H1 (cell line): Measurements from ENCODE around the gene SLC35E3. TPM values are rescaled to one million over a fixed set of nuclear protein-coding genes. Genes with fewer than 3 reads are reported as not detected.

ENCODE experiments used
- SP1 ChIP-seq: IDR thresholded peaks from 2 replicates; pipeline ENCODE4 v1.6.1; 2011; ENCODE audit warnings: low read depth, low read length
- polyA plus RNA-seq, 7 experiments: library from polyadenylated mRNA; depleted of rRNA in 3 of 7; stranded (reverse) in 5 of 7; unstranded in 2 of 7; fragments of >200 nt in 5 of 7; fragments of 200-250 nt in 2 of 7; gene quantifications; 1 replicate in 5 of 7; 2 replicates in 1 of 7; 4 replicates in 1 of 7; pipeline versions ENCODE4 v1.2.1 to v1.2.3, GENCODE V29; 2011 to 2013; ENCODE audit warnings: missing spikeins in 2 of 7, mixed read lengths in 2 of 7
- total RNA-seq: library from RNA; stranded (reverse); fragmentation: NEBNext Ultra II Directional; extraction: Animal tissue kit (Norgen Biotek cat#: 25700); gene quantifications from 2 replicates; pipeline ENCODE4 v1.2.1, GENCODE V29; 2021
- TF ChIP-seq, protein P1 (sequence below): IDR thresholded peaks from 2 replicates; pipeline ENCODE4 v1.6.1; 2012; ENCODE audit warnings: low read length, inconsistent platforms

Gene SLC35E3
- total and polyA plus RNA-seq, 2 of the 8 experiments (the other 6 are each of a cell fraction or from before 2014, with no cell fraction given) = 10.0 to 10.9 TPM

DNA sequence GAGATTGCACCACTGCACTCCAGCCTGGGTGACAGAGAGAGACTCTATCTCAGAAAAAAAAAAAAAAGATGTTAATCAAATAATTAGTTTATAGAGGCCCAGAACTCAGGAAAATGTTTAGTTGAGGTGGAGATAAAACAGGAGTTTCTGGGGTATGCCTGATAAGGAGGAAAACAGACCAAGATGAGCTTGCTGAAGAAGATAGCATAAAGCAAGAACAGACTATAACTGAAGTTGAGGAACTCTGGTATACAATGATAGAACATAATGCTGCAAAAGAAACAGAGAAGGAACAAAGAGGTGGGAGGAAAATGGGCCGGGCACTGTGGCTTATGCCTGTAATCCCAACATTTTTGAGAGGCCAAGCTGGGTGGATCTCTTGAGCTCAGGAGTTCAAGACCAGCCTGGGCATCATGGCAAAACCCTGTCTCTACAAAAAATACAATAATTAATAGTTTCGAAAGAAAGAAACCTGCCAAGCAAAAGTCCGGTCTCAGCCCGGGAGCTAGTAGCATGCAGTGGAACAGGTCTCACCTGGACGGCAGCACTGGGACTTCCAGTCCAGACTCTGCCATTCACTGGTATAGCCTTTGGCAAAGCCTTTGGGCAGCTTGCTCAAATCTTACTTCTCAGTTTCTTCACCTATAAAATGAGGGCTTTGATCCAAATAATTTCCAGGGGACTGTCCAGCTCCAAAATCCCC is 25.4 kb downstream of the SLC35E3 start (continued):
- TF ChIP-seq SP1 = no peak
- TF ChIP-seq, protein P1, sequence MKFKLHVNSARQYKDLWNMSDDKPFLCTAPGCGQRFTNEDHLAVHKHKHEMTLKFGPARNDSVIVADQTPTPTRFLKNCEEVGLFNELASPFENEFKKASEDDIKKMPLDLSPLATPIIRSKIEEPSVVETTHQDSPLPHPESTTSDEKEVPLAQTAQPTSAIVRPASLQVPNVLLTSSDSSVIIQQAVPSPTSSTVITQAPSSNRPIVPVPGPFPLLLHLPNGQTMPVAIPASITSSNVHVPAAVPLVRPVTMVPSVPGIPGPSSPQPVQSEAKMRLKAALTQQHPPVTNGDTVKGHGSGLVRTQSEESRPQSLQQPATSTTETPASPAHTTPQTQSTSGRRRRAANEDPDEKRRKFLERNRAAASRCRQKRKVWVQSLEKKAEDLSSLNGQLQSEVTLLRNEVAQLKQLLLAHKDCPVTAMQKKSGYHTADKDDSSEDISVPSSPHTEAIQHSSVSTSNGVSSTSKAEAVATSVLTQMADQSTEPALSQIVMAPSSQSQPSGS = no peak
